ENCODE data around the gene ARHGEF35. TPM values are rescaled to one million over a fixed set of nuclear protein-coding genes. Genes with fewer than 3 reads are reported as not detected.
"Not testable (repeated sequence)": the region's sequence is repeated elsewhere in the genome, so short reads cannot be mapped to it uniquely, and the experiment has no call there.

The ARHGEF35 gene
- polyA plus RNA-seq (2013, experiment 1 of 2): 8.7 TPM
- 8.2 TPM for polyA plus RNA-seq (2013, experiment 2 of 2)

- not testable (repeated sequence) for H3K4me3 ChIP-seq (ENCODE audit: low read length); H3K9ac ChIP-seq (ENCODE audit: low read depth, low read length); H3K4me1 ChIP-seq (ENCODE audit: insufficient read depth, low read length); H3K9me3 ChIP-seq (ENCODE audit: insufficient read depth, low read depth, low read length); H3K36me3 ChIP-seq (ENCODE audit: insufficient read depth, low read length); H3K27ac ChIP-seq (ENCODE audit: low read depth, low read length); H3K27me3 ChIP-seq (ENCODE audit: insufficient read depth, low read length)
- WGBS: no CpG with 5 or more reads among the region's 51 CpGs
These were observed at the start of gene ARHGEF35 for GRCh38 chr7:144195212-144195872. Gene ARHGEF35 (minus strand): TSS chr7:144195833. CDS start chr7:144188383, 7,450 bp downstream.

- H3K9me3 ChIP-seq (ENCODE audit: insufficient read depth, low read depth, low read length); H3K4me1 ChIP-seq (ENCODE audit: insufficient read depth, low read length); H3K36me3 ChIP-seq (ENCODE audit: insufficient read depth, low read length); H3K27ac ChIP-seq (ENCODE audit: low read depth, low read length); H3K4me3 ChIP-seq (ENCODE audit: low read length); H3K27me3 ChIP-seq (ENCODE audit: insufficient read depth, low read length); H3K9ac ChIP-seq (ENCODE audit: low read depth, low read length): not testable (repeated sequence)
- no CpG with 5 or more reads among the region's 2 CpGs for WGBS
These were observed 49.7 kb upstream of the ARHGEF35 start for GRCh38 chr7:144245372-144245771.

GRCh38 chr7:144239365-144239764 lies 43.7 kb upstream of the ARHGEF35 start, which contains the start of gene OR2A42:
Gene OR2A42 (minus strand): TSS chr7:144239605. CDS start chr7:144232843, 6,762 bp downstream.
- no CpG with 5 or more reads among the region's 2 CpGs for WGBS
- H3K9me3 ChIP-seq (ENCODE audit: insufficient read depth, low read depth, low read length); H3K4me3 ChIP-seq (ENCODE audit: low read length); H3K27ac ChIP-seq (ENCODE audit: low read depth, low read length); H3K9ac ChIP-seq (ENCODE audit: low read depth, low read length); H3K4me1 ChIP-seq (ENCODE audit: insufficient read depth, low read length); H3K27me3 ChIP-seq (ENCODE audit: insufficient read depth, low read length); H3K36me3 ChIP-seq (ENCODE audit: insufficient read depth, low read length): not testable (repeated sequence)

- not testable (repeated sequence) for H3K36me3 ChIP-seq (ENCODE audit: insufficient read depth, low read length); H3K9me3 ChIP-seq (ENCODE audit: insufficient read depth, low read depth, low read length); H3K4me1 ChIP-seq (ENCODE audit: insufficient read depth, low read length); H3K27me3 ChIP-seq (ENCODE audit: insufficient read depth, low read length); H3K9ac ChIP-seq (ENCODE audit: low read depth, low read length); H3K4me3 ChIP-seq (ENCODE audit: low read length); H3K27ac ChIP-seq (ENCODE audit: low read depth, low read length)
- WGBS: 75% methylated on average over 1 of the region's 2 CpGs
These were observed 43.0 kb upstream of the ARHGEF35 start for GRCh38 chr7:144238530-144239082.

GRCh38 chr7:144233039-144233438 lies 37.4 kb upstream of the ARHGEF35 start:
- not testable (repeated sequence) for H3K27ac ChIP-seq (ENCODE audit: low read depth, low read length); H3K27me3 ChIP-seq (ENCODE audit: insufficient read depth, low read length); H3K4me3 ChIP-seq (ENCODE audit: low read length); H3K4me1 ChIP-seq (ENCODE audit: insufficient read depth, low read length); H3K9ac ChIP-seq (ENCODE audit: low read depth, low read length); H3K9me3 ChIP-seq (ENCODE audit: insufficient read depth, low read depth, low read length); H3K36me3 ChIP-seq (ENCODE audit: insufficient read depth, low read length)
- WGBS: 100% methylated on average over 1 of the region's 1 CpG

GRCh38 chr7:144231027-144231426 lies 35.4 kb upstream of the ARHGEF35 start:
- not testable (repeated sequence) for H3K27me3 ChIP-seq (ENCODE audit: insufficient read depth, low read length); H3K9me3 ChIP-seq (ENCODE audit: insufficient read depth, low read depth, low read length); H3K27ac ChIP-seq (ENCODE audit: low read depth, low read length); H3K36me3 ChIP-seq (ENCODE audit: insufficient read depth, low read length); H3K4me3 ChIP-seq (ENCODE audit: low read length); H3K4me1 ChIP-seq (ENCODE audit: insufficient read depth, low read length); H3K9ac ChIP-seq (ENCODE audit: low read depth, low read length)
- WGBS: no CpG with 5 or more reads among the region's 2 CpGs

- H3K4me3 ChIP-seq (ENCODE audit: low read length); H3K27me3 ChIP-seq (ENCODE audit: insufficient read depth, low read length); H3K36me3 ChIP-seq (ENCODE audit: insufficient read depth, low read length); H3K27ac ChIP-seq (ENCODE audit: low read depth, low read length); H3K4me1 ChIP-seq (ENCODE audit: insufficient read depth, low read length); H3K9ac ChIP-seq (ENCODE audit: low read depth, low read length); H3K9me3 ChIP-seq (ENCODE audit: insufficient read depth, low read depth, low read length): not testable (repeated sequence)
- WGBS: 85% methylated on average over 1 of the region's 3 CpGs
These were observed 33.2 kb upstream of the ARHGEF35 start for GRCh38 chr7:144228810-144229209.

- not testable (repeated sequence) for H3K4me1 ChIP-seq (ENCODE audit: insufficient read depth, low read length); H3K9me3 ChIP-seq (ENCODE audit: insufficient read depth, low read depth, low read length); H3K36me3 ChIP-seq (ENCODE audit: insufficient read depth, low read length); H3K27me3 ChIP-seq (ENCODE audit: insufficient read depth, low read length); H3K9ac ChIP-seq (ENCODE audit: low read depth, low read length); H3K4me3 ChIP-seq (ENCODE audit: low read length); H3K27ac ChIP-seq (ENCODE audit: low read depth, low read length)
- WGBS: 100% methylated on average over 2 of the region's 4 CpGs
These were observed 31.2 kb upstream of the ARHGEF35 start for GRCh38 chr7:144226866-144227265.

GRCh38 chr7:144223675-144224074 lies 28.0 kb upstream of the ARHGEF35 start:
- H3K4me1 ChIP-seq (ENCODE audit: insufficient read depth, low read length); H3K9me3 ChIP-seq (ENCODE audit: insufficient read depth, low read depth, low read length); H3K27me3 ChIP-seq (ENCODE audit: insufficient read depth, low read length); H3K9ac ChIP-seq (ENCODE audit: low read depth, low read length); H3K36me3 ChIP-seq (ENCODE audit: insufficient read depth, low read length); H3K27ac ChIP-seq (ENCODE audit: low read depth, low read length); H3K4me3 ChIP-seq (ENCODE audit: low read length): not testable (repeated sequence)

- not testable (repeated sequence) for H3K27me3 ChIP-seq (ENCODE audit: insufficient read depth, low read length)
These were observed 24.9 kb upstream of the ARHGEF35 start for GRCh38 chr7:144220531-144220930.

GRCh38 chr7:144219149-144219548 lies 23.5 kb upstream of the ARHGEF35 start:
- H3K27me3 ChIP-seq (ENCODE audit: insufficient read depth, low read length); H3K9me3 ChIP-seq (ENCODE audit: insufficient read depth, low read depth, low read length); H3K9ac ChIP-seq (ENCODE audit: low read depth, low read length); H3K27ac ChIP-seq (ENCODE audit: low read depth, low read length); H3K4me3 ChIP-seq (ENCODE audit: low read length); H3K4me1 ChIP-seq (ENCODE audit: insufficient read depth, low read length); H3K36me3 ChIP-seq (ENCODE audit: insufficient read depth, low read length): not testable (repeated sequence)
- no CpG with 5 or more reads among the region's 4 CpGs for WGBS

More at GRCh38 chr7:144220531-144220930, 24.9 kb upstream of the ARHGEF35 start:
- H3K36me3 ChIP-seq (ENCODE audit: insufficient read depth, low read length); H3K9ac ChIP-seq (ENCODE audit: low read depth, low read length); H3K4me3 ChIP-seq (ENCODE audit: low read length); H3K4me1 ChIP-seq (ENCODE audit: insufficient read depth, low read length); H3K9me3 ChIP-seq (ENCODE audit: insufficient read depth, low read depth, low read length); H3K27ac ChIP-seq (ENCODE audit: low read depth, low read length): not testable (repeated sequence)

GRCh38 chr7:144218581-144218980 lies 22.9 kb upstream of the ARHGEF35 start:
- H3K27me3 ChIP-seq (ENCODE audit: insufficient read depth, low read length); H3K4me3 ChIP-seq (ENCODE audit: low read length); H3K36me3 ChIP-seq (ENCODE audit: insufficient read depth, low read length); H3K4me1 ChIP-seq (ENCODE audit: insufficient read depth, low read length); H3K9me3 ChIP-seq (ENCODE audit: insufficient read depth, low read depth, low read length); H3K9ac ChIP-seq (ENCODE audit: low read depth, low read length); H3K27ac ChIP-seq (ENCODE audit: low read depth, low read length): not testable (repeated sequence)
- 100% methylated on average over 1 of the region's 1 CpG for WGBS
